GM20000 (cell line): ENCODE measurements around the gene LRRC52.
"Not testable (repeated sequence)": the region's sequence is repeated elsewhere in the genome, so short reads cannot be mapped to it uniquely, and the experiment has no call there.

ENCODE experiments used
- DNase-seq: peaks from one replicate; pipeline ENCODE4 v3.0.0; 2012; ENCODE audit warnings: low spot score
- TF ChIP-seq, protein P1 (sequence below): IDR thresholded peaks from 2 replicates; pipeline ENCODE4 v1.5.1; 2012; ENCODE audit warnings: mild to moderate bottlenecking, control low read depth; ENCODE audit errors: extremely low read depth, missing control alignments

The LRRC52 gene

GRCh38 chr1:165603810-165604209 is 60.0 kb downstream of the LRRC52 start:
- TF ChIP-seq, protein P1, sequence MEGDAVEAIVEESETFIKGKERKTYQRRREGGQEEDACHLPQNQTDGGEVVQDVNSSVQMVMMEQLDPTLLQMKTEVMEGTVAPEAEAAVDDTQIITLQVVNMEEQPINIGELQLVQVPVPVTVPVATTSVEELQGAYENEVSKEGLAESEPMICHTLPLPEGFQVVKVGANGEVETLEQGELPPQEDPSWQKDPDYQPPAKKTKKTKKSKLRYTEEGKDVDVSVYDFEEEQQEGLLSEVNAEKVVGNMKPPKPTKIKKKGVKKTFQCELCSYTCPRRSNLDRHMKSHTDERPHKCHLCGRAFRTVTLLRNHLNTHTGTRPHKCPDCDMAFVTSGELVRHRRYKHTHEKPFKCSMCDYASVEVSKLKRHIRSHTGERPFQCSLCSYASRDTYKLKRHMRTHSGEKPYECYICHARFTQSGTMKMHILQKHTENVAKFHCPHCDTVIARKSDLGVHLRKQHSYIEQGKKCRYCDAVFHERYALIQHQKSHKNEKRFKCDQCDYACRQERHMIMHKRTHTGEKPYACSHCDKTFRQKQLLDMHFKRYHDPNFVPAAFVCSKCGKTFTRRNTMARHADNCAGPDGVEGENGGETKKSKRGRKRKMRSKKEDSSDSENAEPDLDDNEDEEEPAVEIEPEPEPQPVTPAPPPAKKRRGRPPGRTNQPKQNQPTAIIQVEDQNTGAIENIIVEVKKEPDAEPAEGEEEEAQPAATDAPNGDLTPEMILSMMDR: no peak

DNA sequence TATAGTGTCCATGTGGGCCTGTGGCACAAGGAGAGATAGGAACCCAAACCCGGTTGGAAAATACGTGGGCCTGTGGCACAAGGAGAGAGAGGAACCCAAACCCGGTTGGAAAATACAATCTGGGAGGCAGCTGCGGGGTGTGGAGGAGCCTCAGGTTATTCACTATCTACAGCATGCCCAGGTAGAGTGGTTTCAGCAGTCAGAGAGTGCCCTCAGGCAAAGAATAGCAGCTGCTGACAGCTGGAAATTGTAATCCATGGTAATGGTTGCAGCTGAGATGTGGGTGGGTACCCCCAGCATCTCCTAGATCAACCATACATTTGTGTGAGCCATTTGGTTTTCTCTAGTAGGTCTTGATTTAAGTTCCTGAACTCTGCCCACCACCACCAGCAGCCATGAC is 61.4 kb downstream of the LRRC52 start:
- TF ChIP-seq, protein P1: no peak
- DNase-seq: no peak

More at GRCh38 chr1:165603810-165604209, 60.0 kb downstream of the LRRC52 start:
- no peak for DNase-seq

- not testable (repeated sequence) for DNase-seq
These were observed 62.9 kb downstream of the LRRC52 start for GRCh38 chr1:165606676-165607075.

DNA sequence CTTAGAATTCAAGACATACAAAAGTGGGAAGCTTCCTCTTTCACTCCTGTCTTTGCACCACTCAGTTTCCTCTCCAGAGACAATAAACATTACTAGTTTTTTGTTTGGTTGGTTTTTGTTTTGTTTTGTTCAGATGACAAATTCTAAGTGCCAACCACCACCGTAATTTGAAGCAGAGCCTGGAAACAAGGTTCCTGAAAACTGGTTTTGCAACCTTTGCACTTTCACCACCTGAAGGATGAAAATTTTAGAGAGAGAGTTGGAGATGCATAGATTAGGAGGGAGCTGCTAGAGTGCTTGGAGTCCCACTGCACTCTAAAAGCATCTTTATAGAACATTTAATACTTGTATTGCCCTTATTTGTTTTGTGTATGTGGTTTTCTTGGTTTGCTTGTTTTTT is 67.1 kb downstream of the LRRC52 start:
- no peak for DNase-seq
- TF ChIP-seq, protein P1: no peak

DNA sequence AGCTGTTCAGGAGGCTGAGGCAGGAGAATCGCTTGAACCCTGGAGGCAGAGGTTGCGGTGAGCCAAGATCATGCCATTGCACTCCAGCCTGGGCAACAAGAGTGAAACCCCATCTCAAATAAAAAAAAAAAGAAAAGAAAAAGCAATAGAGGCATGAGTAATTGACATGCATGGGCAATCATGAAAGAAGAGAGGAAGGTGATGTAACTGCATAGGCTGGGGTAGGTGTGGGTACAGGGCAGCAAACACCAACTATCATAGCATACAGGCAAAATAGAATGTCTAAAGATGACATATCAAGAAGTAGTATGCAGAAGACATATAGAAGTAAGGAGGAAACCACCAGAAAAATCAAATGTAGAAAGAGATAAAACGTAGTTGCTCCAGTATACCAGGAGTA is 68.3 kb downstream of the LRRC52 start:
- TF ChIP-seq, protein P1: no peak
- no peak for DNase-seq
